ENCODE measurements around the gene TMC7. TPM values are rescaled to one million over a fixed set of nuclear protein-coding genes. Genes with fewer than 3 reads are reported as not detected.
"Not testable (repeated sequence)": the region's sequence is repeated elsewhere in the genome, so short reads cannot be mapped to it uniquely, and the experiment has no call there.

TMC7 gene
- total RNA-seq, 1 experiment from 2014 or later = 5.2 TPM

DNA sequence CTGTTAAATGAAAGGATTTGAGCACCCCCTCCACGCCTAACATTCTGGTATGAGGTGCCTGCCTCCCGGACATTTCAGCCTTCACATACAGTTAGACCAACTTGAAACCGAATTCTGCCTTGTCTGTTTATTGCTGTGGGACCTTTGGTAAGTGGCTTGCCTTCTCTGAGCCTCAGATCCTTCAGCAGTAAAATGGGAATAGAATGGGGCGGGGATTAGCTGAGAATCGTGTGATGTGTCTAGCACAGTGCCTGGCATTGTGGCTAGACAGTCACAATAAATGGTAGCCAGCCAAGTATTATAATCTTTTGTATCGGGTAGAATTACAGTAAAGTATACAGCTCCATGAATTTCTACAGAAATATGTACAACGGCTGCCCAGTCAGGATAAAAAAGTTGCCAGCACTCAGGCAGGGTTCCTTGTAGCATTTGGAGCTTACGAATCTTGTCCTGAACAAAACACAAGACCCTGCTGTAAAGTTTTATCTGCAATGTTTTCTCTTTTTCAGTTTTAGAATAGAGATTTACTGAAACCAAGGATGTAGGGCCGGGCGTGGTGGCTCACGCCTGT is 786 bp downstream of the TMC7 start:
- CTCF ChIA-PET = interaction anchor here (1.5 to 1.9 kb wide), 2 partner anchors 10 to 101 kb away, joined by 6 to 13 read pairs; no protein-coding TSS in a partner anchor
- POLR2A ChIA-PET = interaction anchor here (0.9 kb wide), 1 partner anchor 14 kb away, joined by 3 read pairs; no protein-coding TSS in a partner anchor
- Histone ChIP-seq H3K4me3 (replicated peaks in 1 of 2; ENCODE audit: low read depth in 1 of 2, low read length in 2 of 2) (peak overlapping the region; percentile 58 to 68), H3K27ac (ENCODE audit: low read depth, low read length) (peak overlapping the region; percentile 60), H3K9me3 (ENCODE audit: control insufficient read depth in 1 of 2, insufficient read depth in 1 of 2, low read depth in 1 of 2, low read length in 2 of 2) (no peaks in the 10 kb centered on the region), H4K20me1 (ENCODE audit: insufficient read depth) (no peaks in the 10 kb centered on the region), H3K9me2 (ENCODE audit: insufficient read depth) (no peaks in the 10 kb centered on the region), H3K9ac (ENCODE audit: low read length) (peak overlapping the region; percentile 73), H2AFZ (ENCODE audit: low read depth, low read length, poor library complexity, severe bottlenecking) (no peak overlapping the region), H3K27me3 (ENCODE audit: insufficient read depth, low read length) (no peaks in the 10 kb centered on the region), H3K36me3 (ENCODE audit: control insufficient read depth in 1 of 2, insufficient read depth in 2 of 2, low read length in 2 of 2) (no peaks in the 10 kb centered on the region), H3K4me1 (ENCODE audit: control insufficient read depth in 1 of 2, insufficient read depth in 2 of 2, low read length in 2 of 2) (peaks cover 9 to 24% of the 10 kb centered on the region in 2 experiments; a peak in 3 of 4 replicates), H3K4me2 (ENCODE audit: low read length) (peak overlapping the region; percentile 85), H3K79me2 (ENCODE audit: insufficient read depth, low read length) (no peaks in the 10 kb centered on the region)
- RAD21 ChIA-PET (ENCODE audit: low non-redundant PET in 1 of 2, low total read pairs in 2 of 2, uncharacterized antibody in 2 of 2, unreplicated experiment in 2 of 2) = no interaction called here
- no peak for TF ChIP-seq TCF7L2 (IDR thresholded peaks at IDR 0.05; ENCODE audit: borderline replicate concordance, extremely low read depth, insufficient read depth, insufficient read length)
- TF ChIP-seq CEBPB (IDR thresholded peaks at IDR 0.05; ENCODE audit: low read depth) = no peak
- TF ChIP-seq RAD21 (IDR thresholded peaks at IDR 0.05; ENCODE audit: low read depth) = no peak
- no peak for TF ChIP-seq FOSL1 (IDR thresholded peaks at IDR 0.05; ENCODE audit: low read depth)
- TF ChIP-seq SRF (IDR thresholded peaks at IDR 0.05; ENCODE audit: low read depth) = no peak
- TF ChIP-seq EZH2phosphoT487 (IDR thresholded peaks at IDR 0.05; ENCODE audit: borderline replicate concordance) = no peak
- no peak for TF ChIP-seq CBX3 (IDR thresholded peaks at IDR 0.05; ENCODE audit: low read depth)
- TF ChIP-seq, protein P1, sequence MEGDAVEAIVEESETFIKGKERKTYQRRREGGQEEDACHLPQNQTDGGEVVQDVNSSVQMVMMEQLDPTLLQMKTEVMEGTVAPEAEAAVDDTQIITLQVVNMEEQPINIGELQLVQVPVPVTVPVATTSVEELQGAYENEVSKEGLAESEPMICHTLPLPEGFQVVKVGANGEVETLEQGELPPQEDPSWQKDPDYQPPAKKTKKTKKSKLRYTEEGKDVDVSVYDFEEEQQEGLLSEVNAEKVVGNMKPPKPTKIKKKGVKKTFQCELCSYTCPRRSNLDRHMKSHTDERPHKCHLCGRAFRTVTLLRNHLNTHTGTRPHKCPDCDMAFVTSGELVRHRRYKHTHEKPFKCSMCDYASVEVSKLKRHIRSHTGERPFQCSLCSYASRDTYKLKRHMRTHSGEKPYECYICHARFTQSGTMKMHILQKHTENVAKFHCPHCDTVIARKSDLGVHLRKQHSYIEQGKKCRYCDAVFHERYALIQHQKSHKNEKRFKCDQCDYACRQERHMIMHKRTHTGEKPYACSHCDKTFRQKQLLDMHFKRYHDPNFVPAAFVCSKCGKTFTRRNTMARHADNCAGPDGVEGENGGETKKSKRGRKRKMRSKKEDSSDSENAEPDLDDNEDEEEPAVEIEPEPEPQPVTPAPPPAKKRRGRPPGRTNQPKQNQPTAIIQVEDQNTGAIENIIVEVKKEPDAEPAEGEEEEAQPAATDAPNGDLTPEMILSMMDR (IDR thresholded peaks at IDR 0.05 in 2 of 3, conservative IDR thresholded peaks at IDR 0.05 in 1 of 3; ENCODE audit: borderline replicate concordance in 1 of 3, insufficient read depth in 1 of 3, low read depth in 2 of 3, low read length in 2 of 3) = no peak
- TF ChIP-seq, protein P2, sequence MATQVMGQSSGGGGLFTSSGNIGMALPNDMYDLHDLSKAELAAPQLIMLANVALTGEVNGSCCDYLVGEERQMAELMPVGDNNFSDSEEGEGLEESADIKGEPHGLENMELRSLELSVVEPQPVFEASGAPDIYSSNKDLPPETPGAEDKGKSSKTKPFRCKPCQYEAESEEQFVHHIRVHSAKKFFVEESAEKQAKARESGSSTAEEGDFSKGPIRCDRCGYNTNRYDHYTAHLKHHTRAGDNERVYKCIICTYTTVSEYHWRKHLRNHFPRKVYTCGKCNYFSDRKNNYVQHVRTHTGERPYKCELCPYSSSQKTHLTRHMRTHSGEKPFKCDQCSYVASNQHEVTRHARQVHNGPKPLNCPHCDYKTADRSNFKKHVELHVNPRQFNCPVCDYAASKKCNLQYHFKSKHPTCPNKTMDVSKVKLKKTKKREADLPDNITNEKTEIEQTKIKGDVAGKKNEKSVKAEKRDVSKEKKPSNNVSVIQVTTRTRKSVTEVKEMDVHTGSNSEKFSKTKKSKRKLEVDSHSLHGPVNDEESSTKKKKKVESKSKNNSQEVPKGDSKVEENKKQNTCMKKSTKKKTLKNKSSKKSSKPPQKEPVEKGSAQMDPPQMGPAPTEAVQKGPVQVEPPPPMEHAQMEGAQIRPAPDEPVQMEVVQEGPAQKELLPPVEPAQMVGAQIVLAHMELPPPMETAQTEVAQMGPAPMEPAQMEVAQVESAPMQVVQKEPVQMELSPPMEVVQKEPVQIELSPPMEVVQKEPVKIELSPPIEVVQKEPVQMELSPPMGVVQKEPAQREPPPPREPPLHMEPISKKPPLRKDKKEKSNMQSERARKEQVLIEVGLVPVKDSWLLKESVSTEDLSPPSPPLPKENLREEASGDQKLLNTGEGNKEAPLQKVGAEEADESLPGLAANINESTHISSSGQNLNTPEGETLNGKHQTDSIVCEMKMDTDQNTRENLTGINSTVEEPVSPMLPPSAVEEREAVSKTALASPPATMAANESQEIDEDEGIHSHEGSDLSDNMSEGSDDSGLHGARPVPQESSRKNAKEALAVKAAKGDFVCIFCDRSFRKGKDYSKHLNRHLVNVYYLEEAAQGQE (IDR thresholded peaks at IDR 0.05; ENCODE audit: low read depth) = no peak
- TF ChIP-seq JUND (IDR thresholded peaks at IDR 0.05) = no peak
- no peak for TF ChIP-seq SIN3A (IDR thresholded peaks at IDR 0.05; ENCODE audit: low read depth)
- ATAC-seq = peak; percentile 24; the same call in 1 of the 2 replicates
- intact Hi-C loops (cut with micrococcal nuclease) = loop anchor here (5.0 kb wide), 2 partner anchors 103 to 393 kb away; no protein-coding TSS in a partner anchor
- DNase-seq (ENCODE audit: low read depth, low spot score) = no peak
- TSS peak; percentile 74 for BruUV-seq (replicated peaks)

DNA sequence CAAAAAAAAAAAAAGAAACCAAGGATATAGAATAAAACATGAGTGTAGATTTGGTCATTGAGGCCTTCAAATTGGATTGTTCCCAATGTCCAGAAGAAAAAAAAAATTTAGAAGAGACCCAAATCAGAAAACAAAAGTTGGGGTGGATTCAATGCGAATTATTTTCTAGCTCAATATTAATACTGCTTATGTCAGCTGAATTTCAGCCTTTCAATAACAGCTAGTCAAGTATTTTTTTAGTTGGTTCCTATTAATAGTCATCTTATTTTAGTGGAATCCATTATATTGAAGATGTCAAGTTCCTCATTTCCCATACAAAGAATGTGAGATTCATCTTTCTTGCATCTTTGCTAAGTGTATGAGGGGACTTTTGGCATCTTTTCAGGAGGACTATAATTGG is 1.5 kb downstream of the TMC7 start:
- DNase-seq (ENCODE audit: low read depth, low spot score); H3K9me2 ChIP-seq (ENCODE audit: insufficient read depth); BruUV-seq (replicated peaks); H3K79me2 ChIP-seq (ENCODE audit: insufficient read depth, low read length); RAD21 ChIA-PET (ENCODE audit: low non-redundant PET in 1 of 2, low total read pairs in 2 of 2, uncharacterized antibody in 2 of 2, unreplicated experiment in 2 of 2); H3K9me3 ChIP-seq (ENCODE audit: control insufficient read depth in 1 of 2, insufficient read depth in 1 of 2, low read depth in 1 of 2, low read length in 2 of 2); H3K27ac ChIP-seq (ENCODE audit: low read depth, low read length); intact Hi-C loops (cut with micrococcal nuclease); H3K4me3 ChIP-seq (replicated peaks in 1 of 2; ENCODE audit: low read depth in 1 of 2, low read length in 2 of 2); H3K27me3 ChIP-seq (ENCODE audit: insufficient read depth, low read length); CTCF ChIA-PET; H3K9ac ChIP-seq (ENCODE audit: low read length); ATAC-seq; H2AFZ ChIP-seq (ENCODE audit: low read depth, low read length, poor library complexity, severe bottlenecking); H4K20me1 ChIP-seq (ENCODE audit: insufficient read depth); H3K36me3 ChIP-seq (ENCODE audit: control insufficient read depth in 1 of 2, insufficient read depth in 2 of 2, low read length in 2 of 2): not testable (repeated sequence)
- peak overlapping the region; percentile 85; the same call in 1 of the 2 replicates for H3K4me2 ChIP-seq (ENCODE audit: low read length)
- peaks cover 9 to 24% of the 10 kb centered on the region in 2 experiments; a peak in 3 of 4 replicates for H3K4me1 ChIP-seq (ENCODE audit: control insufficient read depth in 1 of 2, insufficient read depth in 2 of 2, low read length in 2 of 2)
- POLR2A ChIA-PET = interaction anchor here (0.9 kb wide), 1 partner anchor 13 kb away, joined by 3 read pairs; no protein-coding TSS in a partner anchor
